H9 (cell line): Measurements from ENCODE around the gene CAMTA1. TPM values are rescaled to one million over a fixed set of nuclear protein-coding genes. Genes with fewer than 3 reads are reported as not detected.

Source experiments
- DNase-seq: peaks from one replicate; pipeline ENCODE4 v3.0.0-alpha.2; 2017
- H2AFZ ChIP-seq: one replicate; pipeline ENCODE4 v1.6.1; 2013; ENCODE audit warnings: mild to moderate bottlenecking, low read length, control low read depth, moderate library complexity
- H2AK5ac ChIP-seq: 2 replicates; pipeline ENCODE4 v1.6.1; 2013; ENCODE audit warnings: low read length, control low read depth, mixed read lengths; ENCODE audit not compliant: insufficient read length
- H2BK120ac ChIP-seq: one replicate; pipeline ENCODE4 v1.6.1; 2013; ENCODE audit warnings: low read depth, mild to moderate bottlenecking, low read length, control low read depth, inconsistent platforms; ENCODE audit not compliant: poor library complexity, severe bottlenecking
- H2BK12ac ChIP-seq: 2 replicates; pipeline ENCODE4 v1.6.1; 2013; ENCODE audit warnings: low read length, control low read depth, mixed read lengths, low read depth; ENCODE audit not compliant: insufficient read length
- H2BK15ac ChIP-seq: 2 replicates; pipeline ENCODE4 v1.6.1; 2013; ENCODE audit warnings: low read depth, low read length, control low read depth
- H2BK20ac ChIP-seq: one replicate; pipeline ENCODE4 v1.6.1; 2013; ENCODE audit warnings: low read depth, mild to moderate bottlenecking, low read length, control low read depth, inconsistent platforms; ENCODE audit not compliant: poor library complexity, severe bottlenecking
- H2BK5ac ChIP-seq: 2 replicates; pipeline ENCODE4 v1.6.1; 2013; ENCODE audit warnings: low read length, control low read depth, mixed read lengths; ENCODE audit not compliant: insufficient read length
- H3K14ac ChIP-seq: 2 replicates; pipeline ENCODE4 v1.6.1; 2013; ENCODE audit warnings: low read length, control low read depth; ENCODE audit not compliant: insufficient read depth
- H3K18ac ChIP-seq: 2 replicates; pipeline ENCODE4 v1.6.1; 2013; ENCODE audit warnings: low read depth, mild to moderate bottlenecking, mixed read lengths, low read length, control low read depth; ENCODE audit not compliant: insufficient read length
- H3K23ac ChIP-seq: 2 replicates; pipeline ENCODE4 v1.6.1; 2013; ENCODE audit warnings: low read length, control low read depth, mixed read lengths, low read depth; ENCODE audit not compliant: insufficient read length
- H3K23me2 ChIP-seq: 2 replicates; pipeline ENCODE4 v1.6.1; 2013; ENCODE audit warnings: low read depth, mild to moderate bottlenecking, mixed read lengths, low read length, control low read depth; ENCODE audit not compliant: insufficient read length, poor library complexity, severe bottlenecking
- H3K27ac ChIP-seq: 2 replicates; pipeline ENCODE4 v1.5.1; 2013; ENCODE audit warnings: low read length, control low read depth, mixed read lengths, low read depth; ENCODE audit not compliant: insufficient read length
- H3K27me3 ChIP-seq: 2 replicates; pipeline ENCODE4 v1.6.1; 2013; ENCODE audit warnings: low read length, control low read depth, inconsistent platforms; ENCODE audit not compliant: insufficient read depth
- H3K4ac ChIP-seq: 2 replicates; pipeline ENCODE4 v1.6.1; 2013; ENCODE audit warnings: low read depth, mild to moderate bottlenecking, control low read depth, inconsistent platforms, low read length, moderate library complexity
- H3K4me1 ChIP-seq: 2 replicates; pipeline ENCODE4 v1.6.1; 2013; ENCODE audit warnings: low read length, control low read depth, inconsistent platforms; ENCODE audit not compliant: insufficient read depth
- H3K4me2 ChIP-seq: 2 replicates; pipeline ENCODE4 v1.6.1; 2013; ENCODE audit warnings: low read length, control low read depth, mixed read lengths; ENCODE audit not compliant: insufficient read length, insufficient read depth
- H3K56ac ChIP-seq: 2 replicates; pipeline ENCODE4 v1.6.1; 2013; ENCODE audit warnings: low read depth, mild to moderate bottlenecking, mixed read lengths, low read length, control low read depth; ENCODE audit not compliant: insufficient read length
- H3K79me1 ChIP-seq: 2 replicates; pipeline ENCODE4 v1.6.1; 2013; ENCODE audit warnings: low read depth, mild to moderate bottlenecking, moderate library complexity, low read length, control low read depth, inconsistent platforms; ENCODE audit not compliant: insufficient read depth, poor library complexity, severe bottlenecking
- H3K79me2 ChIP-seq: 2 replicates; pipeline ENCODE4 v1.6.1; 2013; ENCODE audit warnings: low read length, control low read depth, inconsistent platforms; ENCODE audit not compliant: insufficient read depth
- H3K9ac ChIP-seq: 2 replicates; pipeline ENCODE4 v1.6.1; 2013; ENCODE audit warnings: low read length, control low read depth, mixed read lengths; ENCODE audit not compliant: insufficient read length; ENCODE audit errors: extremely low read depth
- H3K9me3 ChIP-seq: one replicate; pipeline ENCODE4 v1.6.1; 2013; ENCODE audit warnings: low read depth, low read length, inconsistent platforms; ENCODE audit not compliant: control insufficient read depth
- H3T11ph ChIP-seq: one replicate; pipeline ENCODE4 v1.6.1; 2013; ENCODE audit warnings: mild to moderate bottlenecking, low read length, control low read depth, inconsistent platforms
- H4K20me1 ChIP-seq: one replicate; pipeline ENCODE4 v1.6.1; 2013; ENCODE audit not compliant: control insufficient read depth, insufficient read length, insufficient read depth
- H4K5ac ChIP-seq: 2 replicates; pipeline ENCODE4 v1.6.1; 2013; ENCODE audit warnings: low read depth, mild to moderate bottlenecking, mixed read lengths, low read length, control low read depth; ENCODE audit not compliant: insufficient read length
- H4K8ac ChIP-seq: replicated peaks from 2 replicates; pipeline ENCODE4 v1.6.1; 2013; ENCODE audit warnings: low read length, control low read depth, mixed read lengths, low read depth; ENCODE audit not compliant: insufficient read length
- H4K91ac ChIP-seq: 2 replicates; pipeline ENCODE4 v1.6.1; 2013; ENCODE audit warnings: low read depth, mild to moderate bottlenecking, moderate library complexity, mixed read lengths, low read length, control low read depth; ENCODE audit not compliant: insufficient read length
- H3K27ac Mint-ChIP-seq, 3 experiments: 2 replicates in 2 of 3; 3 replicates in 1 of 3; pipeline ENCODE4 v1.8.0; 2020 to 2021; ENCODE audit warnings: mixed read lengths in 3 of 3, mild to moderate bottlenecking in 1 of 3, moderate library complexity in 1 of 3
- H3K27me3 Mint-ChIP-seq: 2 replicates; pipeline ENCODE4 v1.8.0; 2021; ENCODE audit warnings: low read depth, mild to moderate bottlenecking, moderate library complexity, mixed read lengths
- H3K36me3 Mint-ChIP-seq, 3 experiments: 2 replicates in 2 of 3; 3 replicates in 1 of 3; pipeline ENCODE4 v1.8.0; 2020 to 2021; ENCODE audit warnings: low read depth in 3 of 3, mixed read lengths in 3 of 3; ENCODE audit not compliant: insufficient read depth in 1 of 3
- H3K4me1 Mint-ChIP-seq, 2 experiments: 2 replicates each; pipeline ENCODE4 v1.8.0; 2020; ENCODE audit warnings: mixed read lengths in 2 of 2
- H3K4me3 Mint-ChIP-seq, 2 experiments: 2 replicates in 1 of 2; 3 replicates in 1 of 2; pipeline ENCODE4 v1.8.0; 2020 to 2021; ENCODE audit warnings: mild to moderate bottlenecking in 2 of 2, mixed read lengths in 2 of 2, moderate library complexity in 1 of 2
- H3K9me3 Mint-ChIP-seq, 2 experiments: 2 replicates in 1 of 2; 3 replicates in 1 of 2; pipeline ENCODE4 v1.8.0; 2020; ENCODE audit warnings: mild to moderate bottlenecking in 2 of 2, mixed read lengths in 2 of 2, moderate library complexity in 1 of 2
- WGBS: extraction: QIAGEN DNeasy Blood & Tissue Kit; methylation state at CpG from one replicate; pipeline ENCODE4 v1.1.7; 2013; ENCODE audit warnings: missing lambda C conversion rate, low lambda C conversion rate, mixed read lengths; ENCODE audit not compliant: insufficient read length; ENCODE audit errors: extremely low coverage; 5-methylcytosine and 5-hydroxymethylcytosine counted together
- total RNA-seq: library from RNA; stranded (reverse); gene quantifications from 2 replicates; pipeline ENCODE4 v1.2.1, GENCODE V29; 2021
- TF ChIP-seq, protein P1 (sequence below): fragments of 200-600 bp; sonication (generic); conservative IDR thresholded peaks from 3 replicates; pipeline ENCODE4 v1.8.0; 2021; ENCODE audit warnings: antibody characterized with exemption, mild to moderate bottlenecking

Gene CAMTA1
- total RNA-seq, 1 experiment from 2014 or later: 115 TPM

DNA sequence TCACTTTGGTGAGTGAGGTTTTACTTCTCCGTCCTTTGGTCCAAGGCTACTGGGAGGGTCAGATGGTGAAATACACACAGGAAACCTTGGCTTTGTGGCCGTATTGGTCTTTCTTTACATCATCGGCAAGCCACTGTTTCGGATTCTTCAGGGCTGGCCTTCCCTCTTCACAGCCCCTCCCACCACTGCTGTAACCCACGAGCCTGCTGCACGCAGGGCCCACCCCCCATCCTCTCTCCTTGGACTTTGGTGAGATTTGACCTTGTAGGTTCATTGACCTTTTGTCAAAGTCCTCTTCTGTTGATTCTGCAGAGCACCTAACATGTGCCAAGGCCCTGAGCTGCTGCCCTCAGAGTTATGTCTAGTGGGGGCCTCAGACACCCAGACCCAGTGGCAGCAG lies 328.6 kb downstream of the CAMTA1 start:
- Histone ChIP-seq H3K4ac (no peak overlapping the region), H3K9me3 (no peaks in the 10 kb centered on the region), H2BK12ac (no peak overlapping the region), H3K56ac (no peak overlapping the region), H3K79me2 (no peaks in the 10 kb centered on the region), H3K9ac (no peak overlapping the region), H3K18ac (no peak overlapping the region), H2AFZ (no peak overlapping the region), H3K23ac (no peak overlapping the region), H2AK5ac (no peak overlapping the region), H3K14ac (no peak overlapping the region), H3K79me1 (no peaks in the 10 kb centered on the region), H3K23me2 (no peaks in the 10 kb centered on the region), H3K27me3 (no peaks in the 10 kb centered on the region), H4K8ac (no peak overlapping the region), H4K20me1 (no peaks in the 10 kb centered on the region), H3T11ph (no peak overlapping the region), H2BK5ac (no peak overlapping the region), H4K5ac (no peak overlapping the region), H3K4me1 (no peaks in the 10 kb centered on the region), H2BK15ac (no peak overlapping the region), H4K91ac (no peak overlapping the region), H3K27ac (no peak overlapping the region), H3K4me2 (no peak overlapping the region), H2BK120ac (no peak overlapping the region), H2BK20ac (no peak overlapping the region)
- H3K9me3 Mint-ChIP-seq: peaks cover 14 to 15% of the 10 kb centered on the region in 2 experiments; a peak in 4 of 5 replicates
- H3K4me3 Mint-ChIP-seq: no peak overlapping the region
- no peak overlapping the region for H3K27ac Mint-ChIP-seq
- TF ChIP-seq, protein P1, sequence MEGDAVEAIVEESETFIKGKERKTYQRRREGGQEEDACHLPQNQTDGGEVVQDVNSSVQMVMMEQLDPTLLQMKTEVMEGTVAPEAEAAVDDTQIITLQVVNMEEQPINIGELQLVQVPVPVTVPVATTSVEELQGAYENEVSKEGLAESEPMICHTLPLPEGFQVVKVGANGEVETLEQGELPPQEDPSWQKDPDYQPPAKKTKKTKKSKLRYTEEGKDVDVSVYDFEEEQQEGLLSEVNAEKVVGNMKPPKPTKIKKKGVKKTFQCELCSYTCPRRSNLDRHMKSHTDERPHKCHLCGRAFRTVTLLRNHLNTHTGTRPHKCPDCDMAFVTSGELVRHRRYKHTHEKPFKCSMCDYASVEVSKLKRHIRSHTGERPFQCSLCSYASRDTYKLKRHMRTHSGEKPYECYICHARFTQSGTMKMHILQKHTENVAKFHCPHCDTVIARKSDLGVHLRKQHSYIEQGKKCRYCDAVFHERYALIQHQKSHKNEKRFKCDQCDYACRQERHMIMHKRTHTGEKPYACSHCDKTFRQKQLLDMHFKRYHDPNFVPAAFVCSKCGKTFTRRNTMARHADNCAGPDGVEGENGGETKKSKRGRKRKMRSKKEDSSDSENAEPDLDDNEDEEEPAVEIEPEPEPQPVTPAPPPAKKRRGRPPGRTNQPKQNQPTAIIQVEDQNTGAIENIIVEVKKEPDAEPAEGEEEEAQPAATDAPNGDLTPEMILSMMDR: no peak
- peaks cover 14 to 15% of the 10 kb centered on the region in 2 experiments for H3K4me1 Mint-ChIP-seq
- DNase-seq: no peak
- WGBS: no CpG with 5 or more reads among the region's 6 CpGs
- H3K36me3 Mint-ChIP-seq: peaks cover 3 to 15% (median 8%) of the 10 kb centered on the region in 3 experiments; a peak in 6 of 7 replicates
- H3K27me3 Mint-ChIP-seq: peaks cover 6% of the 10 kb centered on the region
